NCI-H2196 (cell line): ENCODE results near the gene SLC6A3.

Experiments used
- DNase-seq: peaks from one replicate; lab custom pipeline; 2025; ENCODE audit not compliant: unreplicated experiment; lab: John Stamatoyannopoulos, UW

The SLC6A3 gene

DNA sequence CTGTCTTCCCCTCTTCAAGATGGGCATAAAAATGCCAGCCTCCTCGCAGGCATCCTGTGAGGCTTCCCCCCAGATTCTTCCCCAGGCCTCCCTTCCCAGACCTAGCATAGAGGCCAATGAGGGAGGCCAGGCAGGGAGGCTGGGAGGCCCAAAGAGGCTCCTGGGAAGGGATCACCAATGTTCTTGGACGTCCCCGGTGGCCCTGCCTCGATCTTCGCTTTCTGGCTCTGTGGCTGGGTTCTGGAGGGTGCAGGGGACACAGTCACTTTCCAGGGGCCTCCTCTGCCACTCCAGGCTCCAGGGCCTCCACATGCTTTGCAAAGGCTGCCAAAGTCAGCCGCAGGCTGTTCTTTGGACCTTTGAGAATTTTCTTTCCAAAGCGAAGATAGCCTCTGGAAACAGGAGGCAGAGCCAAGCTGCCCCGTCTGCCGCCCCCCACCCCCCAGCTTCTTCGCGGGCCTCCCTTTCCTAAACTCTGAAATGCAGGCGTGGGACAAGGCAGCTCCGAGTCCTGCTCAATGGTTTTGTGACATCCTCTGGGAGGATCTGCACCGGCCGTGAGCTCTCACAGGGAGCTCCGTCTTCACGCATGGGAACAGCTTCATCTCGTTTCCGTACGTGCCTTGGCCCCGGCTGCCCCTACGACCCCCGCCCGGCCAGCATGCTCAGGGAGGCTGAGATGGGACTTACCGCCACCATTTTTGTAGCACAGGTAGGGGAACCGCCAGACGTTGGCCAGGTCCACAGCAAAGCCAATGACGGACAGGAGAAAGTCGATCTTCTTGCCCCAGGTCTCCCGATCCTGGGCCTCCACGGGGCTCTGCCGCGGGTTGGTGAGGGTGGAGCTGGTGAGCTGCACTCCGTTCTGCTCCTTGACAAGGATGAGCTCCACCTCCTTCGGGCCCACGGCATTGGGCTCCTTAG, 2.8 kb downstream of the SLC6A3 start:
- DNase-seq, result no peak

DNA sequence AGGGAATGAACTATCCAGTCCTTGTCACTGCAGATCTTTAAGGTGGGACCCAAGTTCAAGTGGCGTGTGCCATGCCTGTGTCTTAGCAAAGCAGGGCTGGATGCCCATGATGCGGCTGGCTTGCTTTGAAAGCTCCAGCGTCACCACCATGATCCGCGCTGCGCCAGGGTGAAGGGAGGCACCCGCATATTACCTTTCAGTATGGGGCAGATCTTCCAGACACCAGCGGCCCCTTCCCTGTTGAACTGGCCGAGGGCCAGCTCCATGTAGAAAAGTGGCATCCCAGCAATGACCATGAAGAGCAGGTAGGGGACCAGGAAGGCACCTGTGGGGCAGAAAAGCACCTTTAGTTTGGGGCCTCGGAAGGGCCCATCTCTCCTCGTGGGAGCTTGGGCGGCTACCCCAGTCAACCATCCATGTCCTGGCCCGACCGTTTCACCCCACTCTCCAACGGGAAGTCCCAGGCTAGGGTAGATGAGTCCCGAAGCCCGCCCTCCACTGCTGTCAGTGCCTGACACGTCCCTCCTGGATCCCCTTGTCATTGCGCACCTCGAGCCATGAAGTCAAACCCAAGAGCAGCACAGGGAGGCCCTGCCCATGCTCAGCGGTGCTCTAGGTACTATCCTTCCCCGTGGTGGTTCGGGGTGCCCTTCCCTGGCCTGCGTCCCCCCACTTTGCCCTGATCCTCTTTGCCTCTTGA, 3.9 kb downstream of the SLC6A3 start:
- no peak for DNase-seq

GRCh38 chr5:1440098-1440493, 5.1 kb downstream of the SLC6A3 start:
- DNase-seq, result no peak

DNA sequence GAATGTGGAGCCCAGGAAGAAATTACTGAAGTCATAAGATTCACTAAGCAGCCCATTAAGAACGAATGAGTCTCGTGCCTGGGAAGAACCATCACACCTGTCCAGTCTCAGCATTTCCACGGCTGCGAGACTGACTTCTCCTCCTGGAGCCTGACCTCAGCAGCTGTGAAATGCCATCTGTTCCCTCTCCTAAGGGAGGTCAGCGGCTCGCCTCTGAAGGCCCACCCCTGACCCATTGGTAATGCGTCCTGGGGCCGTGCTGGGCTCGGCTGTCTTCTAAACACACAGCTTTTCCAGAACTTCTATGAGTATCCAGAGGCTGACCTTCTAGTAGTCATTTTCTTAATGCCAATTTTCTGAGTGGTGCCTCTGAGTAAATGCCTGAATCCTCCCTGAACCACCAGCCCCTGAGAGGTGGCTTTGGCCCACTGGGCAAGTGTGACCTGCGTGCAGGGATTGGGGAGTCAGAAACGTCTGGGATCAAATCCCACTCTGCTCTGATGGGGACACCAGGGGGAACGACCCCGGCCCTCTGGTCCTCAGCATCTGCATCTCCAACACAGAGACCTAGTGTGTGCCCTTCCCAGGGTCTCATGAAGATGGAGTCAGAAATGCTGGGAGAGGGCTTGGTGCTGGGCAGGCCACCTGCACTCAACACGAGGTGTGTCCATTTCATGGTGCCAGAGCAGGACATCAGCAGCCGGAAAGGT, 5.7 kb downstream of the SLC6A3 start:
- DNase-seq, result no peak

DNA sequence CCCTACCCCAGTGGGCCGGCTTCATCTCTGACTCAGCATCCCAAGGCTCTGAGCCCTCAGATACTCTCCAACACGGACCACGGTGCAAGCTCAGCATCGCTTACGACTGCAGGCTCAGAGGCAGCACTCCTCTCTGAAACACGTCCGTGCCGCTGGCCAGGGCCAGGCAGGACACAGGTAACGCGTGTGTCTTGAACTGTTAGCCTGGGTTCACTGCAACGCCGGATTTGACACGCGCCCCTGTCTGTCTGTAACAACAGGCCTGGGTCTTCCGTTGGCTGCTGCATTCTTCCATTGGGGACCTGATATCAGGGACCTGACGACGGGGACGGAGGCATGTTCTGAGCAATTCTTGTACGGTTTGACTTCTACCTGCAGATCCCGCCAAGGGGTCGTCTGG, 6.4 kb downstream of the SLC6A3 start:
- DNase-seq, result no peak

GRCh38 chr5:1437876-1438559, 7.2 kb downstream of the SLC6A3 start:
- DNase-seq, result no peak

DNA sequence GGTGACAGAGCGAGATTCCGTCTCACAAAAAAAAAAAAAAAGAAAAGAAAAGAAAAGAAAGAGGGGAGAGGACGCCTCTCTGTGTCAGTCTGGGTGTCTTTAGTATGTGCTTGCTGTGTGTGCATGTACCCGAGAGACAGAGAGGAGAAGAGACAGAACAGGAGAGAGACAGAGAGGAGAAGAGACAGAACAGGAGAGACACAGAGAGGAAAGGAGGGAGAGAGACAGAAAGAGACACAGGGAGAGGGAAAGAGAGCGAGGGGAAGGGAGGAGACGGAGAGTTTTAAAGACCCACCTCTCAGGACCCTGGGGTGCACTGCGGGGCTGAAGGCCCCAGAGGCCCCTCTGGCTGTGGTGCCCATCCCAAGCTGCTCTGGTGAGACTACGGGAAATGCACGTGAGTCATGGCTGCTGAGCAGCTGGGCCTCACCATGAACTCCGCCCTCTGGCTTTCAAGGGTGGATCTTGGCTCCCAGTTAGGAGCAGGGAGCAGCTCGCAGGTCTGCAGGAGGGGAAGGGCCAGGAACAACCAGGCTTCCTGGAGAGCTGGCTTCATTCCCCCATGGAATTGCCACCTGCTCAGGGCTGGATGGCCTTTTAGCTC, 7.9 kb downstream of the SLC6A3 start:
- DNase-seq, result peak; percentile 78

- no peak for DNase-seq
These were observed 8.6 kb downstream of the SLC6A3 start for GRCh38 chr5:1436681-1437080.

DNA sequence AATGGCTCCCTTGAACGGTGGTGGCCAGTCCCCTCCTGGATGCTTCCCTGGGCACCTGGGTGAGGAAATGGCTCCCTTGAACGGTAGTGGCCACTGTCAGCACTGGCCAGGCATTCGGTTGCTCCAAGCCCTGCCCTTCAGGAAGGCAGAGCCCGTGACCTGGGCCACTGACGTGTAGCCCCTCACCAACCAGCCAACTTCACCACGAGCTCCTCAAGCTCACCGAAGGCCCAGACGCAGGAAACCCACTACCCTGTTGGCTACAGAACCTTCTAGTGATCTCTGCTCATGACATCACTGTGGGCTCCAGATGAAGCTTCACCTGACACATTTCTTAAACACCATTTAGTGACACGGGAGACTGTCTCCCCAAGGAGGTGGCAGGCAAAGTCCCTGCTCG, 9.2 kb downstream of the SLC6A3 start:
- no peak for DNase-seq

DNA sequence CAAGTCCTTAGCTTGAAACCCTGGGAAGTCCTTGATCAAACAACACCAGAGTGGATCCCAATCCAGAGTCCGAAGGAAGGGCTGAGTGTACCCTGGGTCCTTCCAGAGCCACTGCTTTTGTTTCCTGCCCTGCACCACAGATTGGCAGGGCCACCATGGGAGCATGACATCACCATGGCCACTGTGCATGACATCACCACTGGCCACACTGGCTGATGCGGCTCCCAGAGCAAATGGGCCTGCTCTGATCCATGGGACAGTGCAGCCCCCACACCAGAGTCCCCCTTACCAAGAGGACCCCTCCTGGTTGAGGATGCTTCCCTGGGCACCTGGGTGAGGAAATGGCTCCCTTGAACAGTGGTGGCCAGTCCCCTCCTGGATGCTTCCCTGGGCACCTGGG, 9.9 kb downstream of the SLC6A3 start:
- no peak for DNase-seq

DNA sequence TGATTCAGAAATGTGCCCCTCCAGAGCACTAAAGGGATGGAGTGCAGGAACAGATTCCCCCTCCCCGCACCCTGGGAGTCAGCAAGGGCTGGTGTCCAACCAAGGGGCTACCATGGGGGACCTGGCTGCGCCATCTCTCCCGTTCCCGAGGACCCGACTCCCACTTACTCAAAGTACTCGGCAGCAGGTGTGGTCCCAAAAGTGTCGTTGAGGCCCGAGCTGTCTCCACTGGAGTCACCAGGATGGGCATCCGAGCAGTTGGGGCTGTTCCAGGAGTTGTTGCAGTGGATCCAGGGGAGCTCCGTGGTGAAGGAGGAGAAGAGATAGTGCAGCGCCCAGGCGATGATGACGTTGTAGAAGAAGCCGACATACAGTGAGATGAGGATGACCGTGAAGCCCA, 12.9 kb downstream of the SLC6A3 start:
- no peak for DNase-seq

GRCh38 chr5:1431896-1432295, 13.3 kb downstream of the SLC6A3 start:
- no peak for DNase-seq

GRCh38 chr5:1431021-1431811, 14.0 kb downstream of the SLC6A3 start:
- DNase-seq, result no peak

- no peak for DNase-seq
These were observed 15.0 kb downstream of the SLC6A3 start for GRCh38 chr5:1430121-1430795.

DNA sequence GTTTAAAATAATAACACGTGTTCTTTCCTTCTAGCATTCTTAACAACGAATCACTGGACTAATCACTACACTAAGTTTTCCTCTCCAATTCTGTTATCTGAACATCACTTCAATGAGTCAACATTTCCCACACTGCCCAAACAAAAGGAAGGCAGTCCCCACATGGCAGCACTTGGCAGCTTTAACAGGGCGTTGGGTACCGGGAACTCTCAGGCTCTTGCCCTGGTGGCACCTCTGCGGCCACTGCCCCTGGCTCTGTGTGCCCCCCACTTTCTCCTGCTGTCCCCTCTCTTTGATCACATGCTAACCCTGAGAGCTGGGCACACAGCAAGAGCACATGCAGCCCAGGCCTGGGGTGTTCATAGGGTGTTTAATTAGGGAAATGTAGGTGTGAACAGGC, 15.7 kb downstream of the SLC6A3 start:
- DNase-seq, result peak; percentile 52

GRCh38 chr5:1429066-1429465, 16.2 kb downstream of the SLC6A3 start:
- DNase-seq, result peak; percentile 64

DNA sequence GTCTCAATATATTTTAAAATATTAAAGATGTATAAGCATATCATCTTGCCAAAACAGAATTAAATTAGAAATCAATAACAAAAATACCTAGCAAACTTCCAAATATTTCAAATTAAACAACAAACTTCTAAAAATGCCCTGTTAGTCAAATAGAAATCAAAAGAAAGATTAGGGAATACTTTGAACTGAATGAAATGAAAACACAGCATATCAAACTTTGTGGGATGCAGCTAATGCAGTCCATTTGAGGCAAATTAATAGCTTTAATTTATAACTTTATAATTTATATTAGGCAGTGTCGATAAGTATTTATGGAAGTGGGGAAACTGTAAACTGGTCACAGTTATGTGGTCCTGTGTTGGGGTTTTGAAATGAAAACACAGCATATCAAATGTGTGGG, 17.1 kb downstream of the SLC6A3 start:
- no peak for DNase-seq

- no peak for DNase-seq
These were observed 20.5 kb downstream of the SLC6A3 start for GRCh38 chr5:1424716-1425115.

- no peak for DNase-seq
These were observed 21.2 kb downstream of the SLC6A3 start for GRCh38 chr5:1423901-1424603.
